GM20431 (cell line): Measurements from ENCODE around the gene PCOLCE2.

ENCODE experiments used
- in situ Hi-C: fragments of 300-500 bp; cut with MseI, MboI; formaldehyde crosslinking; loops from one replicate; pipeline ENCODE4 v1.15.0; 2020; ENCODE audit warnings: low sequenced_read_pairs; ENCODE audit not compliant: unreplicated experiment

Gene PCOLCE2

DNA sequence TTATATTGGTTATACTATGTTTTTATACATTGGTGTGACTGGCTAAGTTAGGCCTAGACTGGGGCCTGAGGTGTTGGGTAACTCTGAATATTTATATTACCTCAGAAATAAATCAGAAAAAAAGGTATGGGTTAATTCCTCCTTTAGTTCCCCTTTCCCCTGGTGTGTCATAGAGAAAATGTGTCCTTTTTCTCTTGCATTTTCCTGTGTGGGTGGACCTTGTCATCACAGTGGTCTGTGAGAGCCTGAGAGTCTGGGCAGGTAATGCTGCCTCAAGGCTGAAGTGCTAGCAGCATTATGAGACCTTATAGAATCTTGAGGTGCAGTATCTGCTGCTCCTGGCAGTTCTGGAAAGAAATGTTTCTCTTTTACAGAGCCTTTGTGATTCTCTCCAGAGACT lies 69.7 kb downstream of the PCOLCE2 start:
- in situ Hi-C loops: no loop called here

DNA sequence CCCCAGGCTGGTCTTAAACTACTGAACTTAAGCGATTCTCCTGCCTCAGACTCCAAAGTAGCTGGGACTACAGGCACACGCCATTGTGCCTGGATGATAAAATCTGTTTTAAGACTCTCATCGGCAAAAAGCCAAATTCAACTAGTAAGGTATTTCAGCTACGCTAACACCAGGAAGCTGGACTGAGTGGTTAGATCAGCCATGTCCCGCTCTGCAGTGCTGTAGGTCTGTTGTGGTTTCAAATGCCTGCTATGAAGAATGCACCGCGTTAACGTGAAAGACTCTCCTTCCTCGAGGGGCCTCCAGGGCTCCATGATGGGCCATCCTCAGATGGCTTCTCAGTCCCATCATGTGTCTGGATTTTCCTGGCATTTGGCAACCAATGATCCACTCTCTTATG lies 70.2 kb downstream of the PCOLCE2 start:
- in situ Hi-C loops: no loop called here

DNA sequence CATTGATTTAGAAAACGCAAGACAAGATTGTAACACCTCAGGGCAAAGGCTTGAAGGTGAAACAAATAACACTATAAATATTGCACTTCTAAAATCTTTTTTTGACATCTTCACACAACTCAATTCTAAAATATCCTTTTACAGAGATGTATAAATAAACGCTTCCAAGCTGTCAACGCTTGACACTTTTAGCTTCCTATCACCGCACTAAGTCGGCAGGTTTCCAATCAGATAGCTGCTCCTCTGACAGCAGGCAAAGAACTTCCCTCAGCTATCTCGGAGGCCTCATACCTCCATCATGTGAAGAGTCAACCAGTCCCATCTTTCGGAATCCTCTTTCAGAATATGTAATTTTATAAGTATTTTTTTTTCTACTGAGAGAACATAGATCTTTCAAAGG lies 71.0 kb downstream of the PCOLCE2 start:
- in situ Hi-C loops: no loop called here

DNA sequence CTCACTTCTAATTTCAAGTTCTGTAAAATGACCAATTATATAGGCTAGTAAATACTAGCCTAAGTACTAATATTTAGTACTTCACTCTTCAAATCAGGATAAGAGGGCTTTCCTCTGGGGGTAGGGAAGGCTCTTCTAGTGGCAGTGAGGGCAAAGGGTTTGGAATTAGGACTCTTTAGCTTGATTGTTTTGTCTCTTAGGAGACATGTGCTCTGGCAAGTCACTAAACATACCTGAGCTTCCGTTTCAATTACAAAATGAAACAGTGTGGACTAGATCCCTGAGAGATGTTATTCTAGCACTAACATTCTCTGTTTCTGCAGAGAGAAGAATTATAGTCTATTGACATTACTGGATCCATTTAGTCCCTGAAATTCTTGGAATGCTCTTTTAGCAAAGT lies 71.5 kb downstream of the PCOLCE2 start:
- in situ Hi-C loops: no loop called here

DNA sequence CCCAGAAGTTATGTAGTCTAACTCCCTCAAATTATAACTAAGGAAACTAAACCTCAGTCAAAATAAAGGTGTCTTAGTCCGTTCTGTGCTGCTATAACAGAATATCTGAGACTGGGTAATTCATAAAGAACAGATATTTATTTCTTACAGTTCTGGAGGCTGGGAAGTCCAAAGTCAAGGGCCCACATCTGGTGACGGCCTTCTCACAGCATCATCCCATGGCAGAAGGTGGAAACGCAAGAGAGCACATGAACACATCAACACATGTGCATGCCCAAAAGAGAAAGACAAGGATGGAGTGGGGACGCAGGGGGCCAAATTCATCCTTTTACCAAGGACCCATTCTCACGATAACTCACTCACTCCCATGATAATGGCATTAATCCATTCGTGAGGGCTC lies 73.1 kb downstream of the PCOLCE2 start:
- in situ Hi-C loops: no loop called here

DNA sequence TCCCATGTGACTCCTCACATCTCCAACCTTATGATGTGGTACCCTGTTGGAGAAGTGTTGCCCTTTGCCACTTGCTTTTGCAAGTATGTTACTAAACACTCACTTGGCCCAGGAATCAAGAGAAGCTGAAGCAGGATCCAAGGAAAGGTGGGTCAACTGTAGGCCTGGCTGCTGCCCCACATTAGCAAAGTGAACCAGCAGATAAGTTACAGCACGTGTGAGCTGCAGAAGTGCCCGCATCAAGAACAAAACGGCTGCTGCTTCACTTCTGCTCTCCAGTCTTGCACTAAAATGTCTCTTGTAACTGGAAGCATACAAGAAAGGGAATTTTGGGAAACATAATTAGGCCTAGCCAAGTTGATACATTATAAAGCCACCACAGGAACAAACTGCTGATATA lies 79.6 kb downstream of the PCOLCE2 start:
- in situ Hi-C loops: no loop called here

DNA sequence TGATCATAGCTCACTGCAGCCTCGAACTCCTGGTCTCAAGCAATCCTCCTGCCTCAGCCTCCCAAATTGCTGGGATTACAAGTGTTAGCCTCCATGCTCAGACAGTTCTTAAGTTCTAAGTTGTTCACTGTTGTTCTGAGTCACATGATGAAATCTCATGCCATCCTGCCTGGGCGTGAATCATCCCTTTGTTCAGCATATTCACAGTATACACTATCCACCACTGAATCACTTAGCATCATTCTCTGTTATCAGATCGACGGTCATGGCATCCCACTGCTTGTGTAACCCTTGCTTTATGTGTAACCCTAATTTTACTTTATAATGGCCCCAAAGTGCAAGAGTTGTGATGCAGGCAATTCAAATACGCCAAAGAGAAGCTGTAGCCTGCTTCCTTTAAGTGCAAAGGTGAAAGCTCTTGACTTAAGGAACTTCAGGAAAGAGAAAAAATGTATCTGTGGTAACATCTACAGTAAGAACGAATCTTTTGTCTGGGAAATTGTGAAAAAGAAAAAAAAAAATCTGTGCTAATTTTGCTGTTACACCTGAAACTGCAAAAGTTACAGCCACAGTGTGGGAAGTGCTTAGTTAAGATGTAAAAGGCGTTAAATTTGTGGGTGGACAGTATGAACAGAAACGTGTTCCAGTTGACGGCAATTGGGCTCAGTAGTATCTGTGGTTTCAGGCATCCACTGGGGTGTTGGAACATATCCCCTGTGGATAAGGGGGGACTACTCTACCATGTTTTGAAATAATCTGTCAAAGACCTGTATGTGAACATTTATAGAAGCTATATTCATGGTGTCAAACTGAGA lies 80.6 kb downstream of the PCOLCE2 start:
- in situ Hi-C loops: no loop called here

DNA sequence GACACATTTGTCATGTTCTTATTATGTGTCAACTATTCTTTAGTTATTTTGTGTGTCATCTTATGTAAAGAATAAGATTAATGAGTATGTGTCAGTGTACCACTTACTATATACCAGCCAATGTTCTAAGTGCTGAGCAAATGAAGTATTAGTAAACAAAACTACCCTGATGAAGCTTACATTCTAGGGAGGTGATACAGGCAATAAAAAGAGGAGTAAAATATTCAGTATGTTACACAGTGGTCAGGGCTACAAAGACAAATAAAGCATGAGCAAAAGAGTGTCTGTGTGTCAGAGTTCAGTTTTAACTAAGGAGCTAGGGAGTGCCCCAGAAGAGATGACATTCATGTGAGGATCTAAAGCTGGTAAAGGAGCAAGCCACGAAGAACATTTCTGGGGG lies 86.0 kb downstream of the PCOLCE2 start:
- in situ Hi-C loops: no loop called here

DNA sequence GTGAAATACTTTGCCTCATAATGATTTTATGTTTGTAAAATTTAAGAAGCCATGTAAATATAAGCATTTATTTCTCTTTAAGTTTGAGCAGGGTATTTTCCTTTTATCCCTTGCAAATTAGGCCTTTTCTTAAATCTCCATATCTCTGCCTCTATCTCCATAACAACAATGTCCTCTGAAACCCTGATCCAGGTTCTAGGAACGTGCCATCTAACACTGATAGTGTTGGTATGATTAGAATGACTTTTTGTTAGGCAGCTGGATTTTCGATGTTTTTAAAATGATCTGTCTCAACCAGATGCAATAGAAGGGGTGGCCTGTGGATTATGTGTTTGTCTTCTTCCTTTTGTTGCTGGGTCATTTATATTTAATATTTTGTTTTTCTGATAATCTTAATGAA lies 87.1 kb downstream of the PCOLCE2 start:
- in situ Hi-C loops: no loop called here

DNA sequence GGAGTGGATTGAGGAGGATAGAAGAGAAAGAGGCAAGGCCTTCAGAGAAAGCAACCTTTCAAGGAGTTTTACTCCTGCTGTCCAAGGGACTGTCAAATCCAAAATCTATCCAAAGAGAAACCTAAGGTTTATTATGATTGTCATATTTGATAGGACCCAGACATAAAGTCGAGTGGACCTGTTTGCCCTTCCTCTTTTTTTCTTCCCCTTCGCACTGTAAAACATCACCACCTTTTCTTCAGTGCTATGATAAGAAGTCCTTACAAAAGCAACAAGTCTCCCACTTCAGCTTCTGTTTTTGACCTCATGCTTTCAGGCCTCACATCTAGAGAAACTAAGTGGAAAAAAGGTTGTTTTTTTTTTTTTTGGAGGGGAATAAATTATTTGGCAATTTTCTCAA lies 92.1 kb downstream of the PCOLCE2 start:
- in situ Hi-C loops: no loop called here

DNA sequence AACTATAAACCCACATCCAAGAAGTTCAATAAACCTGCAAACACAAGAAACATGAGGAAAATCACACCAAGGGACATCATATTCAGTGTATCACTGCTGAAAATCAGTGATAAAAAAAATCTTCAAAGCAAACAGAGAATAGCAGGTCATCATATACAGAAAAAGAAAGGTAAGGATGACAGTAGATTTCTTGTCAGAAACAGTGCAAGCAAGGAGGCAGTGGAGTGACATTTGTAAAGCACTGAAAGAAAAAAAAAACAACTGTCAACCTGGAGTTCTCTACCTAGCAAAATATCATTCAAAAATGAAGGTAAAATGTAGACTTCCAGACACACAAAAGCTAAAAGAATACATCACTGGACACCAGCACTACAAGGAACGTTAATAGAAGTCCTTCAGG lies 93.6 kb downstream of the PCOLCE2 start:
- in situ Hi-C loops: no loop called here

DNA sequence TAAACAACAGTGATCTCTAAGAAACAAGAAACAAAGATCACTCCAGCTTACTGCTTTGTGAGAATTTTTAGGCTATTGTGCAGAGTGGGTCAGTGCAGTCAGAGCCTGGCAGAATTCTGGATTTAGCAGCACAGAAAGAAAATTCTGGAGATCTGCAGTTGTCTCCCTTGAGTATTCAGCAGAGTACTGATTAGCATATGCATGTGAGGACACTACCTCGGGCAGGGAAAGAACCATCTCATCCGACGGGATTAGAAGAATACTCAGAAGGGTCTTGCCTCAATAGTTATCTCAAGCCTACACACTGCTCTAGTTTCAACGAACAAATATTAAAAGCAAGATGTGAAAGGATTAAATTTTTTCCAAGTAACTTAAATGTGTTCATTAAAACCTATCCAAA lies 94.4 kb downstream of the PCOLCE2 start:
- in situ Hi-C loops: no loop called here

DNA sequence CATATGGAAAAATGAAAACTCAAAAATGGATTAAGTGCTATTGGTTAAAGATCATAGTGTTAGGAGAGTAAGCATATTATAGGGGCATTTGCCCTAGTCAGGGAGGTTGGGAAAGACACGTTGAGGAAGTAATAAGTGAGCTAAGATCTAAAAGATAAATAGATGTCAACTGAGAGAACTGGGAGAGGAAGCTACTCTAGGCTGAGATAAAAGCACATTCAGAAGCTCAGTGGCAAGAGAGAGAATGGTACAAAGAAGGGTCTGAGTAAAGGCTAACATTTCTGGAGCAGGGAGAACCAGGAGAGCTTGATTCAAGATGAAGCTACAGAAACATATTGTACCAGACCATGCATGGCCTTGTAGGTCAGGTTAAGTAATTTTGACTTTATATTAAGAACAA lies 101.2 kb downstream of the PCOLCE2 start:
- in situ Hi-C loops: no loop called here

DNA sequence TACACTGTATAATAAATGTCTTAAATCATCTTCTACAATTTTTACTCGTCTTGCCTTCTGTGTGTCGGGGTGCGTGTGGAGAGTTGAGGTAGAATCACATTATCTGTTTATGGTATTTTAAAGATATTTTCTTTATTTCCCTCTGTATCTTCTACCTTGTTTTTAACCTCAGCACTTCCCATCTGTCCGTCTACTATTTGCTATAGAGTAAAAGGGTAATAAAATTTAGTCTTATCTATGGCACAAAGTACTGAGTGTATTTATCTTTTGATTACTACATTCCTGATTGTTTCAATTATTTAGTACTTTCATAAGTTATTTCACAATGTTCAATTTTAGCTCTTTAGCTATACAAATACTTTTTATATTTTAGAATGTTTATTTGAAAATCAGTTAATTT lies 102.9 kb downstream of the PCOLCE2 start:
- in situ Hi-C loops: no loop called here

DNA sequence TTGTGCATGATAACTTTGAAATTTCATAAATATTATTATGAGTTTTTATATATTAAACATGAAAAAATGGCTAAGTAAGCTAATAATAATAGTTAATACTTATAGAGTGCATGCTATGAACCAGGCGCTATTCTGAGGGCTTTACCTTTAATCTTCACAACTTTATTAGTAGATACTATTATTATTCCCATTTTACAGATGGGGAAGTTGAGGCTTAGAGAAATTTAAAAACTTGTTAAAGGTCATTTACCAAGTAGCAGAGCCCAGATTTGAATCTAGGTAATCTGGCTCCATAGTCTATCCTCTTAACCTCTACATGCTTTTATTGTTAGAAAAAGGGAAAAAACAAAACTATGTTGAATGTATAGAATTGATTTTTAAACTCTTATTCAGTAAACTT lies 104.7 kb downstream of the PCOLCE2 start:
- in situ Hi-C loops: no loop called here

DNA sequence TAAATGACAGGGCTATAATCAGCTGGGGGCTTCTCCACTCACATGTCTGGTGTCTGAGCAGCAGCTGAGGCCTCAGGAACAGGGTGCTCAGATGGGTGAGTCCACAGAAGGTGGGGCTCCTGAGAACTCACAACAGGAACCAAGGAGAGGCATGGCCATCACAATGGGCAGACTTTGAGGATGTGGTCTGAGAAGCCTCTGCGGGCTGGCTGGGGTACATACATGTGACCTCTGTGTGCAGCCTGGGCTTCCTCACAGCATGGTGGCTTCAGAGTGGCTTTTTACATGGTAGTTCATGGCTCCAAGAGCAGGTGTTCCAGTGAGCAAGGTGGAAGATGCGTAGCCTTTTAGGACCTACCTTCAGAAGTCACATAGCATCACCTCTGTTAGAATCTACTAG lies 106.3 kb downstream of the PCOLCE2 start:
- in situ Hi-C loops: no loop called here

DNA sequence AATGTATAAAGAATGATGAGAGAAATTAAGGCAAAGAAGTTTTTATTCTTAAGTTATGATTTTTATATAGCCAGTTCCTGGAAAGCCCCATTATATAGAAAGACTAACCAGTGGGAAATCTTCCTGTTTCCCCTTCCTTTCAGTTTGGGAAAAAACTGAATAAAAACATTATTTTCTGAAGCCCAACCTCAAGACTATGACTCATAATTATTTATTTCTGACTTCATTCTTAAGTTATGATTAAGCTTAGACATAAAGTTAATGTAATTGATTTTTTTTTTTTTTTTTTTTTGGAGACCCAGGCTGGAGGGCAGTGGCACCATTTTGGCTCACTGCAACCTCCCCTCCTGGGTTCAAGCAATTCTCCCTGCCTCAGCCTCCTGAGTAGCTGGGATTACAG lies 109.3 kb downstream of the PCOLCE2 start:
- in situ Hi-C loops: no loop called here

DNA sequence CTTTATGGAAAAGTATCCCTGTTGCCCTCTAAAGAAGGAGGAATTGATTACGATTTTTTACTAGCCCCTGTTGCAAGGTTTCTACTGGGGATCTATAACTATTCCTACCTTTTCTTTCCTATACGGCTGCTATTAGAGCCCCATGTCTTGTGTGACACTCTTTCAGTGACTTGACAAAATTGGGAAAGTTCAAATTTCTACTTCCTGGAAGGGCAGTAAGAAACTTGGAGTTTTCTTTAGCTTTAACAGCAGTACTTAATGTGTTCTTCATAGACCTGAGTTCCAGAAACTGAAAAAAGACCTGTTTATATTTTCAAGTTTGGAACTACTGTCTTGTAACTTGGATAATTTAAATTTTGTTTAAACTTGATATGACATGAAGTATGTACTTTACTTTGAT lies 110.3 kb downstream of the PCOLCE2 start:
- in situ Hi-C loops: no loop called here

DNA sequence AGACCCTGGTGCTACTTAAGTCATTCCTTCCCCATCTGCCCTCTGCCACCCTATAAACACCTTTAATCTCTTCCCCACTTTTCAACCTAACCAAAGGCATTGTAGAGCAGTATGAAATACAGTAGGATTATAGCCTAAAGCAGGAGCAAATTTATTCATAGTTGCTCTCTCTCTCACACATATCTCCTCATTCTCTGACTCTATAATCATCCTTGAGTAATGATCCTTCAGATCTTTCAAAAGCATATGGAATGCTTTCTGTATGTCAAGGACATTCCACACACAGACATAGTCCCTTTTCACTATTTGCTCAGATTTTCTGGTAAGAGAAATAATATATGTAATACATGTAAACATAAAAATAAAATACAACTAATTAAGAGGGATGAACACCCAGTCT lies 111.0 kb downstream of the PCOLCE2 start:
- in situ Hi-C loops: no loop called here

DNA sequence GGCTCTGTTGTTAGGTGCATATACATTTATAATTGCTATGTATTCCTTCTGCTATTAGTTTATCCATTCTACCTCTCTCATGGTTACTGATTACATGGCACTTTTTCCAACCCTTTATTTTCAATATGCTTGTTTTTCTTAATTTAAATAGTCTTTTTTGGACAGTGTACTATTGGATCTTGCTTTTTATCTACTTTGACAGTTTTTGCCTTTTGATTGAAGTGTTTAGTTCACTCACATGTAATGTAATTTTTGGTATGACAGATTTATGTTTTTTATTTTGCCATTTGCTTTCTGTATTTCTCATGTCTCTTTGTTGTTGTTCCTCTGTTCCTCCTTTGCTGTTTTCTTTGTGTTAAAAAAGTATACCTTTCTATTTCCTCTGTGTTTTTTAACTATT lies 120.5 kb downstream of the PCOLCE2 start:
- in situ Hi-C loops: no loop called here
